Activated CD4-positive, alpha-beta T cell treated with anti-CD3 and anti-CD28 coated beads for 4 hours (primary cell): ENCODE results near the gene CYS1.

Source experiments
- DNase-seq, 2 donors: peaks; one replicate each; pipeline ENCODE4 v3.0.0-alpha.2; 2020

CYS1 gene

DNA sequence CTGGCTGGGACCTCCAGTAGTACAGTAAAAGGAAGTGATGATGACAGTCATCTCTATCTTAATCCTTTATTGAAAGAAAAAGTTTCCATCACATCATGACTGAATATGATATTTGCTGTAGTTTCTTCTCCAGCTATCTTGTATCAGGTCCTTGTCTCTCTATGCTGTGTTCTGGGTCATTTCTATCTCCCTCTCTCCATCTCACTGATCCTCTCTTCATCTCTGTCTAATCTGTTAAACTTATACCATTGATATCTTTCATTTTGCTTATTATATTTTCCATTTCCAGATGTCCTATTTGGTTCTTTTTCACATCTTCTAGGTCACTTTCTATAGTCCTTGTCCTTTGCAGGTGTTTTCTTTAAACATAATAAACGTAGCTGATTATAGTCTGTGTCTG lies 12.3 kb downstream of the CYS1 start:
- no peak for DNase-seq

DNA sequence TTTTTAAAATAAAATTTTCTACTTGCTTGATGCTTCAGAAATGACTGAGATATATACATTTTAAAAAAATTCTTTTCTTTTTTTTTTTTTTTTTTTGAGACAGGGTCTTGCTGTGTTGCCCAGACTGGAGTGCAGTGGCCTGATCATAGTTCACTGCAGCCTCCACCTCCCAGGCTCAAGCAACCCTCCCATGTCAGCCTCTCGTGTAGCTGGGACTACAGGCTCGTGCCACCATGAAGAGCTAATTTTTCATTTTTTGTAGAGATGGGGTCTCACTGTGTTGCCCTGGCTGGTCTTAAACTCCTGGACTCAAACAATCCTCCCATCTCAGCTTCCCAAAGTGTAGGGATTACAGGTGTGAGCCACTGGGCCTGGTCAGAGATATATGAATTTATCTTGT lies 12.9 kb downstream of the CYS1 start:
- no peak for DNase-seq

DNA sequence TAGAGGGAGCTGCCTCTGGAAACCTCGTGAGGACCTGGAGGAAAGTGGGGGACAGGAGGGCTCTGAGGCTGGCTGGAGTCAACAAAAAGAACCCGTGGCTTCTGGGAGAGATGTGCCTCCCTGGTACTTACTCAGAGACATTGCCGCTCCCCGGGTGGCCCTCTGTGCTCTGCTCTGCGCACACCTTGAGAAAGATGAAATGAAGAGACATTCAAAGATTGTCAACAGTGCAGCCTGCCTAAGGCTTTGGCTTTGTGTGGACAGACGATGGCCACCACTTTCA lies 14.5 kb downstream of the CYS1 start:
- DNase-seq, result no peak

DNA sequence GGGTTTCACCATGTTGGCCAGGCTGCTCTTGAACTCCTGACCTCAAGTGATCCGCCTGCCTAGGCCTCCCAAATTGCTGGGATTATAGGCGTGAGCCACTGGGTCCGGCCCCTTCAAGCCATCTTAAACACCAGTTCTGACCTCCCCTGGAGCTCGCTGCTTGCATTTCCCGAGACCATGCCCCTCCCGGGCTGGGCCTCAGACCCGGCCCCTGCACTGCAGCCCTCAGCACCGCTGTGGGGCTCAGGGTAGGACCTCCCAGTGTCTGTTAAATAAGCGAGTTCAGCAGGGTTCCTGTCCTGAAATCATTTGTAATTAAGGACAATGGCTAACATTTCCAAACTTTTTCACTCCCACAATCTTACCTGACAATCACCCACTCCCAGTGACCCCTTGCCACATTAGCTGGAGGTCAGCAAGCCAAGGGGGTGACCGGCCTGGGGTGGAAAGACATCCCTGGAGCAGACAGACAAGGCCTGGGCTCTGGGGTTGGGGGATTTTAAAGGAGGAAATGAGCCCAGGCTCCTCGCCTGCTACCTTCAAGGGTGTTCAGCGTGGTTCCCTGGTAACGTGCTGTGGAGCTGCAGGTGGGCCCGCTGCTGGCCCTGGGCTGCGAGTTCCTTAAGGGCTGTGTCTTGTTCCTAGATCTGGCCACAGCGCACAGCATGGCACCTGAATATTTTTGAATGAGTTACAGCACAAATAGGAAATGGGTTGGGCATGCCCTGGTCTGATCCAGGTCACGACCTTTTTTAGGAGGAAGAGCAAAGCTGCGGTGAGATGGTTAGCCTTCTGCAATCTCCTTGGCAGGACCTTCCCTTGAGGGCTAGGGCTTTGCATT lies 15.1 kb downstream of the CYS1 start:
- no peak for DNase-seq

DNA sequence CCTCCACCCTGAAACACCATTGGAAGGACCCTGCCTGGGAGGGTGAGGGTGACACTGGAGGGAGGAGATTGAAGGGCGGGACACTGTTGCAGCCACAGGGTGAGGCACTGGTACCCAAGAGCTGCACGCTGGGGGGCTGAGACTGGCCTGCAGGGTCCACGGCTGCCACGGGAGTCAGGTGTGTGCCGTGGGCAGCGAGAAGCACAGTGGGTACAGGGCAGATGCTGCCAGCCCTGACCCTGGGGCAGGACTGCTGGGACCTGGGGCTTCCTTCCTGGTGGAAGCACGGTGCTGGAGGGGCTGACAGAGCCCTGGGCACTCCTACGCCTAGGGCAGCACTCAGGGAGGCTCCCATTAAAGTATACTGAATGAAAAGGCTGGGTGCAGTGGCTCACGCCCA lies 16.6 kb downstream of the CYS1 start:
- DNase-seq, result no peak

DNA sequence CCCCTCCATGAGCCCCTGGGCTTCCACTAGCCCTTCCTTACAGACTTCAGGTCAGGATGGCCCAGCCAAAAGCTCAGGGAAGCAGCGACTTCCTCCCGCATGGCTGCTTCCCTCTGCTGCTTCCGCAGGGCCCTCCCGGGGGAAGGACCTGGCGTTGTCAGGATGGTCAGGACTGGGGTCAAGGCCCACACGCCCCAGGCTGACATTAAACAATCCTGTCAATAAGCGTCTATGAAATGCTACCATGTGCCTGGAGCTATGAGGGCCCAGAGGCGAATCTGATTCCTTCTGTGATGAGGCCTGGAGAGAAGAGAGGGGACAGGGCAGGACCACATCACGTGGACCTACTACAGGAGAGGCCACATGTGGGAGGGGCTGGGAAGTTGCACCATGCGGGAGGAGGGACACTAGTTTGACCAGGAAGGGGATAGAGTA lies 17.3 kb downstream of the CYS1 start:
- no peak for DNase-seq

DNA sequence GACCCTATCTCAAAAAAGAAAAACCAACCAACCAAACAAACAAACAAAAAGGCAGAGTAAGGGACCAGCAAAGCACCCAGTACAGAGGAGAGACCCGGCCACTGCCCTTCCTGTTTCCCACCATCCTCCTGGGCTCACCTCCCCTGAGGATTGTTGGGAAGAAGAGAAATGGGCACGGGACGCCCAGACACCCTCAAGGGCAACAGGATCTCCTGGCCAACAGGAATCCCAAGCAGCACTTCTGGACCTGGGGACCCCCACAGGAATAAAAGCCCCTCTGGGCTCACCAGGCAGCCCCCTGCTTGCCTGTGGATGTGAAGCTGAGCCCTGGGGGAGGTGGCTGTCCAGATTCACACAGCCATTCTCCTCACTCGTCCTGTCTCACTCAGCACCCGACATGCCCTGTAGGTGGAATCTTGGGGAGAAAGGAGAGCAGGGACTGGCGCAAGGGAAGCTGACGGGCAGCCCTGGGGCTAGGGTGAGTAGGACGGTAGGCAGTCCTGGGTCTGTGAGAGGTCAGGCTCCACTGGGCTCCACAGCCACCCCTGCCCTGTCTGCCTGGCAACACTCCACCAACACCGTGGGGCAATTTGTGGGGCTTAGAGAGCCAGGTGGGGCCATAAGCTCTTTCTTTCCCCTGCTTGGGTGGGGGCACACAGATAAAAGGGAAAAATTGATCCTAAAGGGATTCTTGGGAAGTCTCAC lies 18.8 kb downstream of the CYS1 start:
- no peak for DNase-seq

DNA sequence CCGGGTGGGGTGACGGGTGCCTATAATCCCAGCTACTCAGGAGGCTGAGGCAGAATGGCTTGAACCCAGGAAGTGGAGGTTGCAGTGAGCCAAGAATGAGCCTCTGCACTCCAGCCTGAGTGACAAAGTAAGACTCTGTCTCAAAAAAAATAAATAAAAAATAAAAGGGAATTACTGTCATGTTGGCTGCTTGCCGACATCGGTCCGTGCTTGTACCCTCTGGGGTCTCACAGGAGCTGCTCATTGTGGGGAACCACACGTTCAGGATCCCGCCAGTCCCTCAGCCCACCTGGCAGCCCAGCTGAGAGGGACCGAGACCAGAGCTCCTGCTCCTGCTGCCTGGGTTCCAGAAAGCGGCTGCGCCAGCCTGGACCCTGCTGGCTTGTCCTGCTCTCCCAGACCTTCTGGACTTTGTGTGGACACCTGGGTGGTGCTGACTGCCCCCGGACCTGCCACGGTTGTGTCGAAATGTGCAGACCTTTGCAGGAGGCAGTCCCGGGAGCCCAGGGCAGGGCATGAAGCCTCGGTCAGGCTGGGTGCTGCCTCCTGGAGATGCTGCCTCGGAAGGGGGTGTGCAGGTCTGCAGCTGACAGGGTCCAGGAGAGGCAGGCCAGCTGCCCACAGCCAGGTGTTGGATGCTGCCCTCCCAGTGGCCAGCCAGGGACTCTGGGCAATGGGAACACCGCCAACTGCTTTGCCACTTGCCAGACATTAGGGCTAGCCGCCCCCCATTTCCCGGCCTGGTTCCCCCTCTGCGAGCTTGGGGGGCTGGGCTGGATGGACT lies 20.5 kb downstream of the CYS1 start:
- no peak for DNase-seq

DNA sequence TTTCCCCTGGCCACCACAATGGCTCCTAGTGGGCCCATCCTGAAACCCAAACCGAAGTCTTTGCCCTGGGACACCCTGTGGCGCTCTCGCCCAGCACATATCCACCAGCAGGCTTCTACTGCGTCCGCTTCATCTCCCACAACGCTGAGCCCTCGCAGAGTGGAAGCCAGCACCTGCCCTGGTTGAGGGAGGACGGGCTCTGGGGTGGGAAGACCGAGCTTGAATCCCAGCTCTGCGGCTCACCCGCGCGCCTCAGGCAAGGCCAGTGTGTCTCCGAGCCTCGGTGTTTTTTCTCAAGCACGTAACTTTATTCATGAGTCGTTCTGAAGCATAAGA lies 21.2 kb downstream of the CYS1 start:
- no peak for DNase-seq

DNA sequence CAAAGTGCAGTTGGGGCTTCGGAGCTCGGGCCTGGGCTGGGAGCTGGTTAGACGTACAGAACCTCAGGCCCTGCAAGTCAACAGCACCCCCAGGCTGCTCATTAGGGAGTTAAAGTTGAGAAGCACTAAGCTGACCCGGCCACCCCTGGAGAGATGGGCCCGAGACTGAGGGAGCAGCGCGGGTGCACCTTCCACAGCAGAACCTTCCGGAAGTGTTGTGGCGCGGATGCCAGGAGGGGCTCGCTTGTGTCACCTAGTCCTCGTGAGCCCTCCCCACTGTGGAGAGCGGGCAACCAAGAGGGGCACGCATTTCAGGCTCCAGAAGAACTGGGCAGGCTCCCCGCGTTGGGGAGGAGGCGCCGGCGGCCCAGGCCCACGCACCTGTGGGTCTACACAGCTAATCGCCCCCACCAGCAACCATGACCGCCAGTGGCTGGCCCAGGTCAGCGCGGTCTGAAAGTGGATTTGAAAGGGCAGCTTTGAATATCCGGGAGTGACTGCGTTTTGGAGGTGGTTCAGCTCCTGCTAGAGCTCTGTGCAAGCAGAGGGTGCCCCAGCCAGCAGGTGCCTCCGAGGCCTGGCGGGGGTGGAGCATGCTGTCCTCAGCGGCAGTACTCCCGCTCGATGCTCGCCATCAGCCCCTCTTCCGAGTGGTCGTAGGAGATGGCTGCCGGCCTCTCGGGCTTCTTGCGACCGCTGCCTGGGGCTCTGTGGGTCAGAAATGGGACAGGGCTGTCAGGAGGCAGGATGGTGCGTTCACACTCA lies 21.8 kb downstream of the CYS1 start:
- DNase-seq, result no peak

DNA sequence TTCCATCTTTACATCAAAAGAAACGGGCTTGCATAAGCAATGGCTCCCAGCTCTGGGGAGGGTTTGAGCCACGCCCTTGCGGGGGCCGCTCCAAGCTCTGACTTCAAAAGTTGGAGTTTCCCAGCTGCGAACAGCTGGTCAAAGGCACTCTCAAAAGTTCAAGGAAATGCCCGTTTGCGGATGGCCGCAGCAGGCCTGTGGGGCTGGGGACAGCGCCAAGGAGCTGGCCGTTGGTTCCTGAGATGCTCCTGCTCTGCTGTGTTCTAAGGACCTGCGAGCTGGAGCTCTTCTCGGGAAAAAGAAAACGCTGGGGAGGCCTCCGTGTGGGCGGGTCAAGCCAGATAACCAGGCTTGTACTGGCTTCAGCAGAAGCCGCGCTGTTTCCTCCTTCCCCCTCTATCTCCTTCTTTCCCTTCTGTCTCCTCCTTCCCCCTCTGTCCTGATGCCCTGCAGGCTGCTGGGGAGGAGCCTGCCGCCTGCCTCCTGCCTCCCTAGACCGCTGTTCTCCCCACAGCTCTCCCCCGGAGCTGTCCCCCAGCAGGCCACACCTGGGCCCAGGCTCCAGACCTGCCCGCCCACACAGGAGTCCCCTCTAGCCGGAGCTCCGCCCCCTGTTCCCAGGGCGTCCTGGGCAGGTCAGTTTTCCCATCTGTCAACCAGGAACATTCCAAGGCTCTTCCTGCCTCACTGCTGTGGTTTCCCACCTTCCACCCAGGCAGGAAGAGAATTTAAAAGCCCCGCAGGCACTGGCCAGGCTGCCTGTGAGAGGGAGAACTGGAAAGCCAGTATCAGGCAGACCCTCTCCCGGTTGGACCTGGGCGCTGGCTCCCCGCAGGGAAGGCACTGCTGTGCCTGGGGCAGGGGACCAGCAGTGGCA lies 22.7 kb downstream of the CYS1 start:
- no peak for DNase-seq

DNA sequence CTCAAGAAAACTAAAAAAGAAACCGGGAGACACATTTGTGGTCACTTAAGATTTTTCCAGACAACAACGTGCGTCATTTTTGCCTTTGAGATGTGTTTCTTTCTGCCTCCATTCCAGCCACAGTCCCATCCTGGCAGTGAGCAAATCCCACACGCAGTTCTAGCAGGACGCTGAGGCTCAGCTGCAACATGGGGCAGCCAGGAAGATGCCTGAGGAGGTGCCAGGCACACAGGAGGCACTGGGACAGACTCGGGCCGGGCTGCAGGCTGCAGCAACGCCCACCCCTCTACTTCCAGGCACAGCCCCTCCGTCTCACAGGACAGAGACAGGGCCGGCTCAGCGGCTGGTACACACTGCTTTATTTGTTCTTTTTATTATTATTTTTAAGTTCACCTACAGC lies 23.8 kb downstream of the CYS1 start:
- DNase-seq, result no peak

DNA sequence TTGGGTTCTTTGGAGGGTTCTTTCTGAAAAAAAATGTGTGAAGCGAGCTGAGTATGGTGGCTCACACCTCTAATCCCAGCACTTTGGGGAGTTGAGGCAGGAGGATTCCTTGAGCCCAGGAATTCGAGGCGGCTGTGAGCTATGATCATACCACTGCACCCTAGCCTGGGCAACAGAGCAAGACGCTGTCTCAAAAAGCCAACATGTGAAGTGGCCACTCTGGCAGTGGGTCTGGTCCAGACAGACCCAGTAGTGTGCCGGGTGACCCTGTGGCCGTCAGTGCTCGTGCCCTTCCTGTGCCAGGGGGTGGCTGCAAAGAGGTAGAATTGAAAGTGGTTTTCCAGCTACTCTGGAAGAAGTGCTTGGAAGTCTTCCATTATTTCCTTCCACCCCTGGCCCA lies 25.2 kb downstream of the CYS1 start:
- DNase-seq, result no peak

DNA sequence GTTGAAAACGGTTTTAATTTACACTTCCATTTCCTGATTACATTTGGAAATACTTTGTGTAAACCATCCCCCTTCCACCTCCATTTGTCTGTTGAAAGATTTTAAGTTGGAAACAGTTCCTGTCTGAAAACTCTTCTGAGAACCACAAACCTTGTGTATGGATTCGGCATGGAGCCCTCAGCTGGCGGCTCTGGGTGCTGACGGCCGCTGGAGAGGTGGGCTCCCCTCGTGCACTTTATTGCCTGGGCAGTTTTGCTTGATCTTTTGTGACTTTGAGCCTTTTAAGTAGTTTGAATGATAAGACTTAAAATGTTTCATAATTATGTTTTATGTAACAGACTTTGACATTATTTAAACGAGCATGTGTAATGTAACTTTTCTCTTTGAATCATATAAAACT lies 25.8 kb downstream of the CYS1 start:
- no peak for DNase-seq

DNA sequence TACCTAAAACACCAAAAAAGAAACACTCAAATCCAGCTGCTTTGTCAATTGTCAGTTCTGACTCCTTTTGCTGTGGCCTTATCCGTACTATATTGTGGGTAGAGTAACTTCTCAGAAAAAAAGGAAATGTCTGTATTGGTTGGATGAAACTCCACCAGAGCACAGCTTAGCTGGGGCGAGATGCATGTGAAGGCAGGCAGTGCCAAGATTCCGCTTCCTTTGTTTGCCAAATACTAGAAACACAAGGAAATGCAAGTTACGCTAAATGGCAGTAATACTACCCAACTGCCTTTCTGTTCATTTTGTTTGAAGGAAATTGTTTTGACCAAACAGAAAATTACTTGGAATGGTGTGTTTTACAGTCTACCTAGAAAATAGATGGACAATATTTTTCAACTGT lies 26.9 kb downstream of the CYS1 start:
- DNase-seq, result no peak

DNA sequence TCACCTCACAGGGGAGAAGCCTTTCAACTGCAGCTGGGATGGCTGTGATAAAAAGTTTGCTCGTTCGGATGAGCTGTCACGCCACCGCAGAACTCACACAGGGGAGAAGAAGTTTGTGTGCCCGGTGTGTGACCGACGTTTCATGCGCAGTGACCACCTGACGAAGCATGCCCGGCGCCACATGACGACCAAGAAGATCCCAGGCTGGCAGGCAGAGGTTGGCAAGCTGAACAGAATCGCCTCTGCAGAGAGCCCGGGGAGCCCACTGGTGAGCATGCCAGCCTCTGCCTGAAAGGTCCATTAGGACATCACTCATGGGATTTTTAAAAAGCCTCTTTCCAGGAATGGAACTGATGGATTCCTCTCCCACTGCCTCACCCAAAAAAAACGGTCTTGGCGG lies 28.0 kb downstream of the CYS1 start:
- no peak for DNase-seq

DNA sequence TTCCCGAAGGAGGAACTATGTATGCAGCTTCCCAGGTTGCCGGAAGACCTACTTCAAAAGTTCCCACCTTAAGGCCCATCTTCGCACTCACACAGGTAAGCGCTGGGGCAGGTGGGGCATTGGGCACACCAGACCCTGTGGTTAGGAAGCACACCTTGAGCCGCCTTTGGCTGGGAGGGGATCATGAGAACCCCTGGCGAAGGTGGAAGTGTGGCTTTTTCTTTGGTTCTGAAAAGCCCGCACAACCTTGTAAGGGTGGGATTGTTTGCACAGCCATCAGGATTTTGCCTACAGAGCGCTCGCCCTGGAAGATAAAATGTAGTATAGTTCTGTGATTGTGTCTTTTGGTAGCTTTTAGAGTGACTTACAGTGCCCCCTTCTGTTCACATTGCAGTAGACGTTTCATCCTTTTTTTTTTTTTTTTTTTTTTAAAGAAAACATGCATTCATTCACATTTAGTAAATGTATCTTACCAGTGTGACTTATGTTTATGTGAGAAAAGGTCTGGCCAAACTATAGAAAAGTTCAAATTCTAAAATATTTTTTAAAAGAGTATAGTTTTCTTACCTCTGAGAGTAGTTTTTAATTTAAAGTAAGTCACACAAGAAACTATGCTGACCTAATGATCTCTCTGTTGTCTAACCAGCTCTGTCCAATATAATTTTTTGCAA lies 31.6 kb downstream of the CYS1 start:
- DNase-seq, result peak; percentile 25 to 29

DNA sequence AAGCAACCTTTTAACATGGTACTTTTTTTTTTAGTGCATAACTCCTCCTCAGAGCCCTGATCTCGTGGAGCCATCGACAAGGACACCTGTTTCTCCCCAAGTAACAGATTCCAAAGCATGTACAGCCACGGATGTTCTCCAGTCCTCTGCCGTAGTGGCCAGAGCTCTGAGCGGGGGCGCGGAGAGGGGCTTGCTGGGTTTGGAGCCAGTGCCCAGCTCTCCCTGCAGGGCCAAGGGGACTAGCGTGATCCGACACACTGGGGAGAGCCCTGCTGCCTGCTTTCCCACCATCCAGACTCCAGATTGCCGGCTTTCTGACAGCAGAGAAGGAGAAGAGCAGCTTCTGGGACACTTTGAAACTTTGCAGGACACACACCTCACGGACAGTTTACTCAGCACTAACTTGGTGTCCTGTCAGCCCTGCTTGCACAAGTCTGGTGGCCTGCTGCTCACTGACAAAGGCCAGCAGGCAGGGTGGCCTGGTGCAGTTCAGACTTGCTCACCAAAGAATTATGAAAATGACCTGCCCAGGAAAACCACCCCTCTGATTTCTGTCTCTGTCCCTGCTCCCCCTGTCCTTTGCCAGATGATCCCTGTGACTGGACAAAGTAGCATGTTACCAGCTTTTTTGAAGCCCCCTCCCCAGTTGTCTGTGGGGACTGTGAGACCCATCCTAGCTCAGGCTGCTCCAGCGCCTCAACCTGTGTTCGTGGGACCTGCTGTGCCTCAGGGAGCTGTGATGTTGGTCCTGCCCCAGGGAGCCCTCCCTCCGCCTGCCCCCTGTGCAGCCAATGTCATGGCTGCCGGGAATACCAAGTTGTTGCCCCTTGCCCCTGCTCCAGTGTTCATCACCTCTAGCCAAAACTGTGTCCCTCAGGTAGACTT lies 32.4 kb downstream of the CYS1 start:
- no peak for DNase-seq

DNA sequence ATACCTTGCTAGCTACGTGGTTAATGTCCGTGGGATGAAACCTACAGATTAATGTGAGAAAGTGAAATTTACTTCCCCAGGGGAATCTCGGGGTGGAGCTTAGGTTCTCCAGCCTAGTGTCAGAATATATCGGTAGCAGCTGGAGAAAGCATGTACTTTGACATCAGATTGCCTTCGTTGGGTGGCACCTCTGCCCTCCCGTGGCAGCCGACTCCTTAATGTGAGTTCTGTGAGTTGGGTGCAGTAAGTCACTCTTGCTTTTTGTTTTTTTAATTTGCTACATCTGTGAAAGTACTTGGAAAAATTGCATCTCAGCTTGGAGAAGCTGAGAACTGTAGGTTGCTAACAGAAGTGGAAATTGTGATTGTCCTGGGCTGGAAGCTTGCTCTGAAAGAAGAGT lies 33.3 kb downstream of the CYS1 start:
- no peak for DNase-seq

DNA sequence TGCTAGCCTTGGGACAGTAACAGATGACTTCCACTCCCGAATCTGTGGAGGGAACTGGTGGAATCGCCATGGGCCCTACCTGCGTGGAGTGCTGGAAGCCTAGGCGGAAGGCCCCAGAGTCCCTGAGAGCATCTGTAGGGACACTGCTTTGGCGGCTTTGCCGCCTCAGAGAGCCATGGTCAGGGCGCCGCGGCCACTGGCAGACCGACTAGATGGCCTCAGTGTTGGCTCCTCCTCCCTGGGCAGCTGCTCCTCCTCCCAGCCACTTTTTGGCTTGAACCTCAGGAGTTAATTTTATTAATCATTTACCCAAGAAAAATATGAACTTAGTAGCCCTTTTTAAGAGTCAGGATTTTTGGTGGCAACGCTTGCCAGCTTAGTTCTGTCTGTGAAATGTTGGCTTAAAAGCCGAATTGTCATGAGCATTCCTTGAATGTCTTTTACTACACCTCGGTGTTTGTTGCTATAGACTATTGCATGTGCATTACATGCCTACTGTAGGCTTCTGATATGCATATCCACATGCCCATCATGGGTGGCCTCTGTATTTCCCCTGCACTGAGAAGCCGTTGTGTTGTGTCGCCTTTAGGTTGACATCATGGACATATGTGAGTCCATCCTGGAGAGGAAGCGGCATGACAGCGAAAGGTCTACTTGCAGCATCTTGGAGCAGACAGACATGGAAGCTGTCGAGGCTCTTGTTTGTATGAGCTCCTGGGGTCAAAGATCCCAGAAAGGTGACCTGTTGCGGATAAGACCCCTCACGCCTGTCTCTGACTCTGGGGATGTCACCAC lies 34.5 kb downstream of the CYS1 start:
- no peak for DNase-seq
